Erythroblast (primary cell): ENCODE data around the gene IMMP1L.

ENCODE experiments used
- DNase-seq, 2 experiments: peaks; one replicate each; lab custom pipeline; 2025; lab: John Stamatoyannopoulos, UW
- GATA1 ChIP-seq: IDR thresholded peaks from 2 replicates; pipeline ENCODE4 v1.6.1; 2011; ENCODE audit warnings: low read depth, mild to moderate bottlenecking, control low read depth, low read length, moderate library complexity
- POLR2A ChIP-seq: IDR thresholded peaks from 2 replicates; pipeline ENCODE4 v1.6.1; 2011; ENCODE audit warnings: mild to moderate bottlenecking, low read length

IMMP1L gene

GRCh38 chr11:31493235-31493634, 16.2 kb downstream of the IMMP1L start:
- TF ChIP-seq POLR2A (no peak), GATA1 (no peak)
- no peak for DNase-seq

GRCh38 chr11:31492320-31492913, 17.0 kb downstream of the IMMP1L start:
- TF ChIP-seq GATA1 = no peak
- TF ChIP-seq POLR2A = no peak

DNA sequence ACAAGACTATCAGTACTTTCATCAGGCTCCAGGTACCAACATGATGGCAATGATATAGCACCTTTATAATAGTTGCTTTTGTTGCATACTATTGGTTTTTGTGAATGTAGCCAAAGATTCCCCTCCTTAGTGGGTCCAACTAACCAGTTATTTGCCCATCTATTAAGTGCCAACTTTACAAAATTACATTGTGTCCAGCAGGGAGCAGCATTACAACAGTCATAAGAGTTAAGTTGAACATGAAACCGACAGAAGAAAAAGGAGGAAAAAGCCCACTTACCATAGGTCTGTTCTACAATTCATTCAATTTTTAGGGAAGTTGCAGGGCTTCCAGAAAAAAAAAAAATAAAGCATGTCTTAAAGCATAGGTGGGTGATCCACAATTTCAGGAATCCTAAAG, 21.6 kb downstream of the IMMP1L start:
- DNase-seq = peak; percentile 65 to 73
- TF ChIP-seq GATA1 = no peak
- TF ChIP-seq POLR2A = no peak

More at GRCh38 chr11:31492320-31492913, 17.0 kb downstream of the IMMP1L start:
- no peak for DNase-seq

DNA sequence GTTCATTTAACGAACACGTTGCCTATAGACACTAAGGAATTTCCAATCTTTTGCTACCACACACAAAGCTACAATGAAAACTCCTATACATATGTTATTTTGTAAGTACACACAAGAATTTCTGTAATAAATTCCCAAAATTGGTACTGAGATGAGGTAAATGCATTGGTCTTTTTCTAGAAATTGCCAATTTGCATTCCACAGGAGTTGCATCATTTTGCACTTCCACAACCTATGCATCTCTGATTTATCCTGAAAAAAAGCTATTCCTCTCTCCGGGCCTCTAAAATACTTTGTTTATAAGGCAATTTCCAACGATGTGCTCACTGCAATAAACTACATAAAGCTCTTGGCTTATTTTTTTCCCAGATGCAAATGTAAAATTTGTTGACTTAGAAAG, 24.9 kb downstream of the IMMP1L start:
- DNase-seq = no peak
- TF ChIP-seq GATA1 (no peak), POLR2A (no peak)

GRCh38 chr11:31480930-31481329, 28.5 kb downstream of the IMMP1L start:
- no peak for TF ChIP-seq POLR2A
- no peak for TF ChIP-seq GATA1
- peak in 1 of 2 experiments; percentile 21 for DNase-seq

DNA sequence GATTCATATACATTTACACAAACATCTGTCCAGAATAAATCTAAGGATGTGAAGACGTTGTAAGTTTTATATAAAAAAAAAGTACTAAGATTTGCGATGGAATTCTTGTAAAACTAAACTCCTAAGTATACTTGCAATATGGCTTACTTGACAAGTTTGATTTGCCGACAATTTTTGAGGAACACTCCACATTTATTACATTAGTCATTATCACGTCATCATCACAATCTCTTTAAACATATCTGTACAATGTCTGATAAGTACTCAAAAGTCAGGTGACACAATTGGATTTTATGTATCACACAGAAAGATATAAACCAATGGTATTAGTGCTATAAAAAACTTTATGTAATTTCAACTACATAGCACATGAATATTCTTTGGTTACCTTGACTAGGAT, 30.4 kb downstream of the IMMP1L start:
- TF ChIP-seq POLR2A = no peak
- TF ChIP-seq GATA1 = no peak
- no peak for DNase-seq

DNA sequence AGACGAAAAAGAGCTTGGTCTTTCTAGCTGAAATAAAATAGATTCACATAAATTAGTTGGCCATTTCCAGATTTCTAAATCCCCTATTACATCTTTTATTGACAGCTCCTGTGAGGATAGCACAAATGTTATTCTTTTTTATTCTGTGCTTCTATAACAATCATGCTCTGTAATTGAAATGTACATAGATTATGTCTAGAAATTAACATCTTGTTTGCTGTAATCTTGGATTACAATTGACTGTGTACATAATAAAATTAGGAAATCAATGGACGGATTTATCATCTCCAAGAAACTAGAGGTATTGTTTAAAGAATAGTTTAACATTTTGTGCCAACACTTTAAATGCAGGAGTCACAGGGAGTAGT, 31.2 kb downstream of the IMMP1L start:
- no peak for DNase-seq
- TF ChIP-seq GATA1 = no peak
- no peak for TF ChIP-seq POLR2A

DNA sequence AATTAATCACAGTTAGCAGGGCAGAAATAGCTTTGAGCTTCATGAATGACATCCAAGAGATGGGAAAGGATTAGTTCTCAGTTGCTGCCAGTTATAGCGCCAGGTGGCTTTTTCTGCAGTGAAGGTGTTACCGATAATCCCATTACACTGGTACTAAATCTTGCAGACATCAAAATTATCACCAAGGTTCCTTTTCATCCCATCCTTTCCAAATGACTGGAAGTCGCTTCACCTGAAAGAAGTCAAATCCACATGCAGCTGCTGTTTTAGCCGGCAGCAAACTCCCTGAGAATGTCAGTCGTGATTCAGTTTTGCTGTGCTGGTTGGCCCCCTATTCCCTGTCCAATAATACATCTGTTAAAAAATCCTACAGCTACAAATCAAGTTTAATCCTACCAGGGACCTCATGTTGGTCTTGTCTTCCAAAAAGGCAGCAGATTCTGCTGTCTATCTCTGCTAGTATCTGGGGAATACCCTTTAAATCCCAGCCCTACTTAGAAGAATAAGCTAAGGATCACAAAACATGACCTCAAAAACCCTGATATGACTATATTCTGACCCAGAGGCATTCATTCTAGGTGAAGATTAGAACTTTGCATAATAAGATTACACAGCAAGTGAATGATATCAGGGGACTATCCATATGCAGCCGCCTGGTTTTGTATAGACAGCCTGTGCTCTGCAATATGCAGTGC, 31.7 kb downstream of the IMMP1L start:
- no peak for TF ChIP-seq POLR2A
- no peak for TF ChIP-seq GATA1
- no peak for DNase-seq

DNA sequence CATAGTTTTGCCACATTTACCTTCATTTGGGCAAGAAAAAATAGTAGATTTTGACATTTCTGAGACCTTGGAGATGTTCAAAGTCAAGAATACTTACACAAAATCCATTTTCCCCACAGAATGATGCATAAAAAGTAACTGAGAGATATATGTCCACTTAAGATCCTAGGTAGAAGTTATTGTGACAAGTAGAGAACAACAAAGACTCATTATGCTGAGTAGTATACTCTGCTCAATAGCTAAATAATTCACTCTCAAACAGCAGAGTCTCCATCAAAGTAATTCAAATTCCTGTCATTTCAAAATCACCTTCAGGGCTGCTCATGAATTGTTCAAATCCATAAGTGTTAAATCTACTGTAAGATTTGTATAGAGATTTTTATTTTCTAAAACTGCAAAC, 35.3 kb downstream of the IMMP1L start:
- TF ChIP-seq GATA1 (no peak), POLR2A (no peak)
- no peak for DNase-seq

- TF ChIP-seq GATA1 (no peak), POLR2A (no peak)
- DNase-seq = no peak
These were observed 45.0 kb downstream of the IMMP1L start for GRCh38 chr11:31464436-31464835.

DNA sequence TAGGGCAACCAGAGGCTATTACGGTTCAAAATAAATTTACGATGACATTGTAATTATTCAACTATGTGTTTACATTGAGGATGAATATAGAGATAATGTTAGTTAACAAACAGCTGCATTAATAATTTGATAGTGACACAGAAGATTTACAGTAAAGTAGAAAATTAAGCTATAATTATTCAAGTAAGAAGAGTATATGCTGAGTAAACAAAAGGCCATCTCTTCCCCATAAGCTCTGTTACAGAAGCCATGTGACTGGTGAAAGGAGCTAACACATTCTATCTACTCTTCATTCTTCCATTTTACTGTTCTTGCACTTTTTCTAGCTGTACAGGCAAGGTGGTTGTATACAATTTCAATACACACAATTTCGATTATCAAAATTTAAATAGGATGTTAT, 54.2 kb downstream of the IMMP1L start:
- no peak for TF ChIP-seq GATA1
- no peak for TF ChIP-seq POLR2A

DNA sequence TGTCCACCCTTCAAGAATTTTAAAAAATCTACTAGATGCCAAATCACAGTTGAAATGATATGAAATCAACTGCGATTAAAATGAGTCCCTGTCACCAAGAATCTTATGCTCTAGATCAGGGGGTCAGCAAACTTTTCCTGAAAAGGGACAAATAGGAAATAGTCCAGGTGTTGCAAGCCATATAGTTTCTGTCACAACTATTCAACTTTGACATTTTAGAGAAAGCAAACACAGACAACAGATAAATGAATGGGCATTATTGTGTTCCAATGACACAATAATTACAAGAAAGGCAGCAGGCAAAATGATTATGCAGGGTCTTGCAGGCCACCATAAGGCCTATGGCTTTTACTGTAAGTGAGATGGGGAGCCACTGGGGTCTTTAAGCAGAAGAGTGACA, 58.6 kb downstream of the IMMP1L start:
- no peak for DNase-seq
- TF ChIP-seq GATA1 (no peak), POLR2A (no peak)

More for the DNA sequence above, 54.2 kb downstream of the IMMP1L start:
- no peak for DNase-seq

GRCh38 chr11:31449040-31449439, 60.4 kb downstream of the IMMP1L start:
- TF ChIP-seq POLR2A (no peak), GATA1 (no peak)
- DNase-seq = no peak

- TF ChIP-seq POLR2A (no peak), GATA1 (no peak)
These were observed 63.8 kb downstream of the IMMP1L start for GRCh38 chr11:31445621-31446020.

DNA sequence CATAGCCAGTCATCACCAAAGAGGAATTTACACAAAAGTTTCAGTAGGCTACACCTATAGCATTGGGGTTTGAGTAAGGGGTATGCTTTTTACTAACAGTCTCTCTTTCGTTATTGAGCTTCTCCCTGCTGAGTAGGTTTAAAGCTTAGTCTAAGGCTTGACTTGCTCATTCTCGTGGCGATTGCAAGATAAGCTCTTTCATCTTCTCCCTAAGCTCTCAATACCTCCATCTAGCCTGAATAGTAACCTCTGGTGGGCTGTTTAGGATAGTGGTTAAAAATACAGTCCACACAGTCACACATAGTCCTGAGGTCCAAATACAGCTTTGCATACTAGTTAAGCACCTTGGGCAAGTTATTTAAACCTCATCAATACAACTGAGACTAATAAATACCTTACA, 65.6 kb downstream of the IMMP1L start:
- TF ChIP-seq GATA1 (no peak), POLR2A (no peak)
- no peak for DNase-seq

More at GRCh38 chr11:31445621-31446020, 63.8 kb downstream of the IMMP1L start:
- no peak for DNase-seq
